ENCODE measurements around the gene RAB29. TPM values are rescaled to one million over a fixed set of nuclear protein-coding genes. Genes with fewer than 3 reads are reported as not detected.

RAB29 gene
- total and polyA plus RNA-seq, 2 donors (not counting 3 experiments of a cell fraction or from before 2014, with no cell fraction given) = 18.1 to 18.8 TPM

GRCh38 chr1:205777994-205778393 is 2.7 kb upstream of the RAB29 start:
- no peak for TF ChIP-seq POLR2A (IDR thresholded peaks at IDR 0.05; ENCODE audit: low read depth, low read length)
- no peak for TF ChIP-seq JUN (IDR thresholded peaks at IDR 0.05; ENCODE audit: borderline replicate concordance, insufficient read depth, insufficient read length, low read depth)
- no peak for TF ChIP-seq CTCF (IDR thresholded peaks at IDR 0.05; ENCODE audit: extremely low read depth in 1 of 2, insufficient read depth in 1 of 2, low read depth in 1 of 2, low read length in 2 of 2)
- TF ChIP-seq MAX (IDR thresholded peaks at IDR 0.05; ENCODE audit: insufficient read depth, insufficient read length) = no peak
- TF ChIP-seq EZH2 (IDR thresholded peaks at IDR 0.05; ENCODE audit: borderline replicate concordance, low read depth, low read length, severe bottlenecking) = no peak
- TF ChIP-seq FOS (IDR thresholded peaks at IDR 0.05; ENCODE audit: borderline replicate concordance, insufficient read depth, low read length) = no peak
- no peak for TF ChIP-seq GATA2 (IDR thresholded peaks at IDR 0.05; ENCODE audit: insufficient read depth, insufficient read length, low read depth, low read length)
- no peak for TF ChIP-seq POLR2AphosphoS5 (IDR thresholded peaks at IDR 0.05; ENCODE audit: insufficient read depth, low read depth, low read length)
- H3K9me1 ChIP-seq (replicated peaks; ENCODE audit: control insufficient read depth, extremely low read depth, insufficient read depth, low read length) = no peaks in the 10 kb centered on the region
- DNase-seq (ENCODE audit: low read depth, low spot score) (no peak), FAIRE-seq (no peak)
- intact Hi-C loops (cut with micrococcal nuclease) (no loop called here), dilution Hi-C loops (cut with MboI; ENCODE audit: extremely low pct_ligation_motif_present, low sequenced_read_pairs) (no loop called here)
- ChIA-PET POLR2A (no interaction called here), CTCF (interaction anchor here (5.5 kb wide), 1 partner anchor 199 kb away, joined by 30 read pairs; no protein-coding TSS in a partner anchor)
- no peaks in the 10 kb centered on the region for H3K27me3 ChIP-seq (ENCODE audit: control insufficient read depth in 2 of 2, insufficient read depth in 2 of 2, low read length in 2 of 2)
- H3K79me2 ChIP-seq (ENCODE audit: control insufficient read depth, insufficient read depth, low read length) = no peaks in the 10 kb centered on the region
- H3K4me3 ChIP-seq (replicated peaks in 1 of 3; ENCODE audit: insufficient read depth in 1 of 3, low read depth in 1 of 3, low read length in 3 of 3) = no peak overlapping the region
- H3K9ac ChIP-seq (replicated peaks; ENCODE audit: extremely low read depth, insufficient read depth, low read length) = no peak overlapping the region
- BruUV-seq (replicated peaks) = no TSS peak
- no peaks in the 10 kb centered on the region for H3K9me3 ChIP-seq (replicated peaks; ENCODE audit: control insufficient read depth, insufficient read depth, low read length)
- H3K4me2 ChIP-seq (ENCODE audit: insufficient read depth, low read length) = no peak overlapping the region
- peaks cover 8% of the 10 kb centered on the region for H3K4me1 ChIP-seq (ENCODE audit: control insufficient read depth, extremely low read depth, insufficient read depth, low read length)
- H3K36me3 ChIP-seq (ENCODE audit: control insufficient read depth in 2 of 2, extremely low read depth in 1 of 2, insufficient read depth in 2 of 2, low read length in 2 of 2) = no peaks in the 10 kb centered on the region
- H4K20me1 ChIP-seq (replicated peaks; ENCODE audit: control insufficient read depth, extremely low read depth, insufficient read depth, low read length) = no peaks in the 10 kb centered on the region
- H3K27ac ChIP-seq (ENCODE audit: insufficient read depth, low read depth, low read length) = no peak overlapping the region
- no peak overlapping the region for H2AFZ ChIP-seq (ENCODE audit: low read depth, low read length)

Measured in endothelial cell of umbilical vein (primary cell).